ENCODE measurements around the gene MYO1D. TPM values are rescaled to one million over a fixed set of nuclear protein-coding genes. Genes with fewer than 3 reads are reported as not detected.

The MYO1D gene
- total RNA-seq, 2 donors from 2014 or later: 21.4 to 48.3 TPM

- DNase-seq (no peak), ATAC-seq (no peak)
- WGBS, 2 donors: 29 to 35% methylated on average over 1 of the region's 1 CpG
Measured at GRCh38 chr17:32863559-32863958, 13.4 kb downstream of the MYO1D start.

GRCh38 chr17:32862940-32863339, 14.0 kb downstream of the MYO1D start:
- Histone ChIP-seq H3K9me3 (no peaks in the 10 kb centered on the region), H3K36me3 (replicated peaks in 1 of 2; ENCODE audit: insufficient read depth in 1 of 2, low read depth in 2 of 2) (no peaks in the 10 kb centered on the region), H3K4me1 (peaks cover 11% of the 10 kb centered on the region), H3K27me3 (no peaks in the 10 kb centered on the region), H3K4me3 (no peak overlapping the region), H3K27ac (no peak overlapping the region)
- DNase-seq (no peak), ATAC-seq (no peak)
- TF ChIP-seq POLR2A (IDR thresholded peaks at IDR 0.05) (no peak), CTCF (IDR thresholded peaks at IDR 0.05) (no peak)
- intact Hi-C loops (cut with DNase I): no loop called here
- 96 to 100% methylated on average over 2 of the region's 2 CpGs for WGBS, 2 donors

More at GRCh38 chr17:32863559-32863958, 13.4 kb downstream of the MYO1D start:
- intact Hi-C loops (cut with DNase I): no loop called here
- H3K4me3 ChIP-seq: no peak overlapping the region
- H3K4me1 ChIP-seq: peaks cover 11% of the 10 kb centered on the region
- TF ChIP-seq POLR2A (IDR thresholded peaks at IDR 0.05) (no peak), CTCF (IDR thresholded peaks at IDR 0.05) (no peak)
- no peaks in the 10 kb centered on the region for H3K36me3 ChIP-seq (replicated peaks in 1 of 2; ENCODE audit: insufficient read depth in 1 of 2, low read depth in 2 of 2)
- H3K27me3 ChIP-seq: no peaks in the 10 kb centered on the region
- no peaks in the 10 kb centered on the region for H3K9me3 ChIP-seq
- no peak overlapping the region for H3K27ac ChIP-seq

- no peak for ATAC-seq
- Histone ChIP-seq H3K36me3 (replicated peaks in 1 of 2; ENCODE audit: insufficient read depth in 1 of 2, low read depth in 2 of 2) (no peaks in the 10 kb centered on the region), H3K9me3 (no peaks in the 10 kb centered on the region), H3K4me1 (peaks cover 11% of the 10 kb centered on the region), H3K27ac (no peak overlapping the region), H3K4me3 (no peak overlapping the region), H3K27me3 (no peaks in the 10 kb centered on the region)
- 93 to 94% methylated on average over 4 of the region's 4 CpGs for WGBS, 2 donors
- intact Hi-C loops (cut with DNase I): no loop called here
- DNase-seq: no peak
- TF ChIP-seq POLR2A (IDR thresholded peaks at IDR 0.05) (no peak), CTCF (IDR thresholded peaks at IDR 0.05) (no peak)
Measured at GRCh38 chr17:32861981-32862380, 14.9 kb downstream of the MYO1D start.

- Histone ChIP-seq H3K36me3 (replicated peaks in 1 of 2; ENCODE audit: insufficient read depth in 1 of 2, low read depth in 2 of 2) (no peaks in the 10 kb centered on the region), H3K9me3 (no peaks in the 10 kb centered on the region), H3K27ac (no peak overlapping the region), H3K4me1 (peaks cover 11% of the 10 kb centered on the region), H3K27me3 (no peaks in the 10 kb centered on the region), H3K4me3 (no peak overlapping the region)
- TF ChIP-seq POLR2A (IDR thresholded peaks at IDR 0.05) (no peak), CTCF (IDR thresholded peaks at IDR 0.05) (no peak)
- 63 to 75% methylated on average over 2 of the region's 2 CpGs for WGBS, 2 donors
- no peak for DNase-seq
- ATAC-seq: no peak
- intact Hi-C loops (cut with DNase I): no loop called here
Measured at GRCh38 chr17:32859857-32860525, 16.9 kb downstream of the MYO1D start.

- TF ChIP-seq CTCF (IDR thresholded peaks at IDR 0.05) (no peak), POLR2A (IDR thresholded peaks at IDR 0.05) (no peak)
- Histone ChIP-seq H3K4me3 (no peak overlapping the region), H3K36me3 (replicated peaks in 1 of 2; ENCODE audit: insufficient read depth in 1 of 2, low read depth in 2 of 2) (no peaks in the 10 kb centered on the region), H3K27me3 (no peaks in the 10 kb centered on the region), H3K4me1 (peaks cover 11% of the 10 kb centered on the region), H3K9me3 (no peaks in the 10 kb centered on the region), H3K27ac (no peak overlapping the region)
- no peak for DNase-seq
- ATAC-seq: no peak
- intact Hi-C loops (cut with DNase I): no loop called here
- WGBS, 2 donors: 89 to 94% methylated on average over 3 of the region's 3 CpGs
Measured at GRCh38 chr17:32855620-32856019, 21.3 kb downstream of the MYO1D start.

Data from body of pancreas (tissue), 4 donors.